GDM1 (cell line): ENCODE measurements around the gene TESMIN.

Source experiments
- DNase-seq: peaks from one replicate; lab custom pipeline; 2025; lab: John Stamatoyannopoulos, UW

TESMIN gene, protein sequence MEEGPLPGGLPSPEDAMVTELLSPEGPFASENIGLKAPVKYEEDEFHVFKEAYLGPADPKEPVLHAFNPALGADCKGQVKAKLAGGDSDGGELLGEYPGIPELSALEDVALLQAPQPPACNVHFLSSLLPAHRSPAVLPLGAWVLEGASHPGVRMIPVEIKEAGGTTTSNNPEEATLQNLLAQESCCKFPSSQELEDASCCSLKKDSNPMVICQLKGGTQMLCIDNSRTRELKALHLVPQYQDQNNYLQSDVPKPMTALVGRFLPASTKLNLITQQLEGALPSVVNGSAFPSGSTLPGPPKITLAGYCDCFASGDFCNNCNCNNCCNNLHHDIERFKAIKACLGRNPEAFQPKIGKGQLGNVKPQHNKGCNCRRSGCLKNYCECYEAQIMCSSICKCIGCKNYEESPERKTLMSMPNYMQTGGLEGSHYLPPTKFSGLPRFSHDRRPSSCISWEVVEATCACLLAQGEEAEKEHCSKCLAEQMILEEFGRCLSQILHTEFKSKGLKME

DNA sequence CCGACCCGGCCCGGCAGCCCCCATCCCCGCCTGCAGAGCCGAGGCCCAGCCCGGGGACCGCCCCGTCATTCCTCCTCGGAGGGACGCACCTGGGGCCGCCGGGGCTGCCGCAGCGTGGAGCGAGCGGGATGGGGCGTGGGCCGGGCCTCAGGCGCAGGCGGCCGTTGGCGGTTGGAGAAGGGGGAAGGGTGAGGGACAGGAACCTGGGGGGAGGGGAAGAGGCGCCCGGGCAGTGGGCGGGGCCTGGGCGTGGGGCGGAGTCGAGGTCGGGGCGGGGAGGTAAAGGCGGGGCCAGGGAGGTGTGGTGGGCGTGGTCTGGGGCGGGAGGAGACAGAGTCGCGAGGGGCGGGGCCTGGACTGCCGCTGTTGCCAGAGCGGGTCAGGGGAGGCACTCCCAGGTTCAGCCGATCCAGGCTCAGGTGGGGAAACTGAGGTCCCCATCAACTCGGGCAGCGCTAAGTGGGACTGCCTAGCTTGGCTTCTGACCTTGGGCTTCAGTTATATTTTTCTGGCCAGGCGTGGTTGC, at the start of gene TESMIN:
TSS of gene TESMIN (minus strand) at position 190 of the 526 bp plus-strand sequence. CDS start 860 bp downstream, outside the sequence.
- peak; percentile 87 for DNase-seq

DNA sequence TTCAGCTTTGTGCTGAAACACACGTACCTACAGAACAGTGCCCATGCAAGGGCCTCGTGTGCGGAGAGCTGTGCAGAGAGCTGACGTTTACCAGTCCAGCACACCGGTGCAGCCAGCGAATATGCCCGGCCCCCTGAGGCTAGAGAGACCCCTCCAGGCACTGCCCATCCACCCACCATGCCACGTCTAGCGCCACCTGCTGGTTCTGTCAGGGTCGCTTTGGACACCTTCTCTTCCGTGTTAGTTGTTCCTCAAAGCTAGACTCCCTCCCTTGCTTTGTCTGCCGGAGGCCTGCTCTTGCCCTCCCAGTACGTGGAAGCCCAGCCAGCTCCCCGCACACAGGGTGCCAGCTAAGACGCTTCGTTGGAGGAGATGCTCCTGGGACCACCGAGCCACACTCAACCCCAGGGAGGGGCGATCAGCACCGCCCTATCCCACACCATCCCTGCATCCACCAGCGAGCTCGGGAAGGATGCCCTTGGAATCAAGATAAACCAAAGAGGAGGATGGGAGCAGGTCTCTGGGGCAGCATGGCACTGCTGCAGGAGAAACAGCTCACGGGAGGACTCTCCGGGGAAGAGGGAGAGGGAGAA, 47.0 kb upstream of the TESMIN start:
- DNase-seq = no peak

DNA sequence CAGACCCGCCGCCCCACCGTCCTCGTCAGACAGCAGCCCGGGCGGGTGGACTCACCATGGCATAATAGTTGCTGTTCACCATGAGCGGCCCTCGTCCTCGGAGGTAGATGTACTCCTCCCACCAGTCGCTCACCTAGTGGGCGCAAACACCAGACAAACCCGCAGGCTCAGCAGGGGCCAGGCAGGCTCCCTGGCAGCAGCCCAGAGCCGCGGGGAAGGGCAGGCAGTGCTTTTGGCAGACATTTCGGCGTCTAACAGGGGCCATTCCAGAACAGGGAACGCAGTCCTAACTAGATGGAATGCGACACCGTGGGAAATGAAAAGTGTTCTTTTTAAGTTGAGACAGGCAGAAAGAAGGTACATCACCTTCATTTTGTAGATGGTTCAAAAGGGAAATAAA, 45.5 kb upstream of the TESMIN start:
- no peak for DNase-seq

DNA sequence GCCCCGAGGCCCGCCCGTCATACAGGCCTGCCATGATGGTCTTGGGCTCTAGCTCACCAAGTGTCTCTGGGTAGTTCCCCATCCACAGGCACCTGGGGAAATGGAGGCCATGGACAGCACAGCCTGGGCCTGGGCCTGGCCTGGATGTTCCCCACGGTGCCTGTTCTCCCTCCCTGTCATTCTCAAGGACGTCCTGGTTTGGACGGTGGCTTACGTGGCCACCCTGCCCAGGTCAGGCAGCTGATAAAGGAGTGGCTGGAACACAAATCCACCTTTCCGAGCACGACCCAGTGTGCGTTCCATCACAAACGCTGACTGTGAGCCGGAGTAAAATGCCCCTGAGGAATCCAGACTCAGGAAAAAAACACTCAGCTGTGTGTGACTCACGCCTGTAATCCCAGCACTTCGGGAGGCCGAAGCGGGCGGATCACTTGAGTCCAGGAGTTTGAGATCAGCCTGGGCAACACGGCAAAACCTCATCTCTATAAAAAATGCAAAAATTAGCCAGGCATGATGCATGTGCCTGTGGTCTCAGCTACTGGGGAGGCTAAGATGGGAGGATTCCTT, 41.2 kb upstream of the TESMIN start:
- no peak for DNase-seq

DNA sequence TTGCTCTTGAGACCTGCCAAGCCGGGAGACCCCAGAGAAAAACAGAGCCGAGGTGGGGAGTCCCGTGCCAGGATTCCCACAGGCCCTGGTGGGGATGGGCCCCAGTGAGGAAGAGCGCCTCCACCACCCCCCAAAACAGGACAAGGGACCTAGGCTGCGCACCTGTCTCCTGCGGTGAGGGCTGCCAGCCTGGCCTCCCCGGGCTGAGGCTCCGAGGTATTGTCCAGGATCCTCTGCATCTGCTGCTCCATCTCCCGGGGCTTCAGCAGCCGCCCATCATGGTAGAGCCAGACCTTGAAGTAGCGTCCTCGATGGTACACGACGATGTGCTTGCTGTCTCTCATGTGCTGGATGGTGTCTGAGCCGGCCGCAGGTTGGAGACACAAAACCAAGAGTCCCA, 33.3 kb upstream of the TESMIN start:
- no peak for DNase-seq

DNA sequence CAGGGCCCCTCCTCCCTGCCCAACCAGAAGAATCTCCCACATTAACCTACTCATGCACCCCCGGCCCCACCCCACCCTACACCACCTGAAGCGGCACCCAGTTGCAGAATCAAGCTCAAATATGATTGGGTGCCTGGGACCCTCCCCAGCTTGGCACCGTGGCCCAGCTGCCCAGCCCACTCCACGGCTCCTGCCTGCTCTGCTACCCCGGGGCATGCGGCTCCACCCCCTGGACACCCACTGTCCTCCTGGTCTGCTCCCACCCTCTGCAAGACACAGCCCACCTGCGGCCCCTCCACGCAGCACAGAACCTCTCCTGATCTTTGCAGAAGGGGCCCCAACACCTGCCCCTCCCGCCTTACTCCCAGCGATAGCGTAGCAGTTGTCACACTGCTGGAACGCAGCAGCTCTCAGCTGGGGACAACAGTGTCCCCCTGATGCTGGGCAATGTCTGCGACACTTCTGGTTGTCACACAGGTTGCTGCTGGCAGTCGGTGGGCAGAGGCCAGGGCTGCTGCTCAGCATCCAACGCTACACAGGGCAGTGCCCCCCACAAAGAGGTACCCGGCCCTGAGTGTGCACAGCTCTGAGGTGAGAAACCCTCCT, 32.0 kb upstream of the TESMIN start:
- no peak for DNase-seq

DNA sequence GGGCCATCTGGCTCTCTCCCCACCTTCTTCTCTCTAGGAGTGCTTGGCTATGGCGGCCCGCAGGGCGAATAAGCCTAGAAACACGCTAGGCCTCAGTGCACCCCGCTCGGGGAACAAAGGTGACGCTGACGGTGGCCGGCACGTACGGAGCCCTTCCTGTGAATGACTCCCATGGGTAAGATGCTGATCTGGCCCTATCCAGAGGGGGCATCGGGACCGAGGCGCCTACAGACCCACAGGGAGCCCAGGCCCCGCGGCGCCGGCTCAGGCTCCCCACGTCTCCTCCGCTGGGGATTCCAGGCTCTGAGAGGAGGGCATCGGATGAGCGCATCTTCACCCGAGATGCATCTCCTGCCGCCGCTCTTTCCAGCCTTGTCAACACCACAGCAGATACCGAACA, 31.4 kb upstream of the TESMIN start:
- no peak for DNase-seq

DNA sequence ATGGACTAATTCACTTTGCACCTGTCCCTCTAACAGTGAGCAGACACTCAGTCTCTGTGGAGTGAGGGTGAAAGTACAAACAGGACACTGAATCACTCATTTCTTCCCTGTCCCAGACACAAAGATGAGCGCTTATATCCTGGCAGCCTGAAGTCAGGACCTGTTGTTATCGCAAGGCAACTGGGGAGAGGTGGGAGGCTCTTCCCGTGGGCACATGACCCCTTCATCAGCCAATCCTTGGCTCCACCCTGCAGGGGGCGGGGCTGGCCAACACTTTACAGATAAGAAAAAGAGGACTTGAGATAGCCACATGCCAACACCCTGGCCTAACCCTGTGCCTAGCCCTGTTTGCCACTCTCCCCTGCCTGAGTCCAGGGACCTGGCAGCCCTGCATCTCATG, 29.5 kb upstream of the TESMIN start:
- no peak for DNase-seq

DNA sequence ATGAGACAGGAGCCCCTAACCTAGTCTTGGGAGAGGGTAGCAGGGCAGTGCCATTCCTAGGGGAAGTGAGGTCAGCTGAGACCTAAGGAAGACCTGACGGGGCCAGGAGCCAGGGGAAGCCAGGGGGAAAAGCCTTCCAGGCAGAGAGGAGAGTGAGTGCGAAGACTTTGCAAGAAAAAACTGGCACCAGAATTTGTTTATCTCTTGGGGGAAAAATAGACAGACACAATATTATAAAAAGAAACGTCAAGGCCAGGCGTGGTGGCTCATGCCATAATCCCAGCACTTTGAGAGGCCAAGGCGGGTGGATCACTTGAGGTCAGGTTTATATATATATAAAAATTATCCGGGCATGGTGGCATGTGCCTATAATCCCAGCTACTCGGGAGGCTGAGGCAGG, 26.9 kb upstream of the TESMIN start:
- DNase-seq = no peak

DNA sequence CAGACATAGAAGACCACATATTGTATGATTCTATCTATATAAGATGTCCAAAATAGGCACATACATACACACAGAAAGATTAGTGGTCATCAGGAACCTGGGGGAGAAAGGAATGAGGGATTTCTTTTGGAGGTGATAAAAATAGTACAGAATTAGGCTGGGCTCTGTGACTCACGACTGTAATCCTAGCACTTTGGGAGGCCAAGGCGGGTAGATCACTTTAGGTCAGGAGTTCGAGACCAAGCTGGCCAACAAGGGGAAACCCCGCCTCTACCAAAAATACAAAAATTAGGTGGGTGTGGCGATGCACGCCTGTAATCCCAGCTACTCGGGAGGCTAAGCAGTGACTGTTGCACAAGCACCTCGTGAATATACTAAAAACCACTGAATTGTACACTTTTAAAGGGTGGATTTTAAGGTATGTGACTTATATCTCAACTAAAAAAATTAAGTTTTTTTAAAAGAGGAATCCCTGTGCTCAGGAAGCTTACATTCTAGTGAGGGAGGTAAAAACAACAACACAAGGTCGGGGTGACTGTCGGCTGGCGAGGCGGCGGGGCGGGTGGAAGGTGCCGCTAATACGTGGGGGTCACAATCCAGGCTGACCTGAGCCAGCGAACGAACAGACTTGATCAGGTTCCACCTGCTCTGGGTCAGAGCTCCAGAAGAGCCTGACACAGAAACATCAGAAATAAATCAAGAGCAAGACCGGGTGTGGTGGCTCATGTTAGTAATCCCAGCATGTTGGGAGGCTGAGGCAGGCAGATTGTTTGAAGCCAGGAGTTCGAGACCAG, 25.3 kb upstream of the TESMIN start:
- no peak for DNase-seq

DNA sequence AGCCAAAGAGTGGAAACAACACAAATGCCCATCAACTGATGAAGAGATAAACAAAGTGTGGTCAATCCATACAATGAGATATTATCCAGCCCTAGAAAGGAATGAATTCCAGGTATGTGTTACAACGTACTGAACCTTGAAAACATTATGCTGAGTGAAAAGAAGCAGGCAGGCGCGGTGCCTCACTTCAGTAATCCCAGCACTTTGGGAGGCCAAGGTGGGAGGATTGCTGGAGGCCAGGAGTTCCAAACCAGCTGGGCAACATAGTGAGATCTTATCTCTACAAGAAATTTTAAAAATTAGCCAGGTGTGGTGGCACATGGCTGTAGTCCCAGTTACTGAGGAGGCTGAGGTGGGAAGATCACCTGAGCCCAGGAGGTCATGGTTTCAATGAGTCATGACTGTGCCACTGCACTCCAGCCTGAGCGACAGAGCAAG, 24.6 kb upstream of the TESMIN start:
- DNase-seq = no peak

DNA sequence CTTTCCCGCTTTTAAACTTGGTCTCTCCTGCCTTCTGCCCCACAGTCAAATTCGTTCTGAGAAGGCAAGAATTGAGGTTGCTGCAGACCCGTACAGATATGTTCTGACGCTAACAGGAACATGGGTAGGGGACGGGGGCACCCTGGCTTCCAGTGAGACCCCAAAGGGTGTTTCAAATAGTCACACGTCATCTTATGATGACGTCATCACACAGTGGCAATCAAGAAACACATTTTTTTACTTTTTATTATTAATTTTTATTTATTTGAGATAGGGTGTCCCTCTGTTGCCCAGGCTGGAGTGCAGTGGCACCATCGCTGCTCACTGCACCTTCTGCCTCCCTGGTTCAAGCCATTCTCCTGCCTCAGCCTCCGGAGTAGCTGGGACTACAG, 22.9 kb upstream of the TESMIN start:
- DNase-seq = no peak

DNA sequence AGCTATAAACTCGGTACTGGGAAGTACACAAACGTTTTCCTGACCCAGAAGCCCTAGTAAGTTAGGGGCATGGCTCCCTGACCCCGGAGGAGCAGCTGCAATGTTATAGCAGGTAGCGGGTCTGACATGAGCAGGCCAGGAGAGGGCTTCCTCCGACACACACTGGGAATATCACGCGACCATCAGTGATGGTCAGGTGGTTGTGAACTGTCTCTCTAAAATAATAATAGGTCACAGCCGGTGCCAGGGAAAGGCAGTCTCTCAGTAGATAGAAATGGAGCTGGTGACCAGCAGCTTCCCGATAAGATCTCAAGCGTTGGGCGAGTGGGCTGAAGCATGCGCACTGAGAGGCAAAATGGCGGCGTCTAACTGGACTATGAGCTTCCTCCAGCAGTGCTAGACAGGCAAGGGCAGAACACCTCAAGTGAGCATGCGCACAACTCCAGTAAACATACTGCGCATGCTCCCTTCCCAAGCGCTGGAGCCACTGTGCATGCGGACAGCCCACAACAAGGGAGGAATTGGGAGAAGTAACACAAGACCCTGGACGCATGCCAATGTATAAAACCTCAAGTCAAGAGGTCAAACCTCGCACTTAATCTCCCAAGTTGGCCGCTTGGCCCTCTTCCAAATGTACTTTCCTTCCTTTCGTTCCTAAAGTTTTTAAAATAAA, 22.3 kb upstream of the TESMIN start:
- no peak for DNase-seq

DNA sequence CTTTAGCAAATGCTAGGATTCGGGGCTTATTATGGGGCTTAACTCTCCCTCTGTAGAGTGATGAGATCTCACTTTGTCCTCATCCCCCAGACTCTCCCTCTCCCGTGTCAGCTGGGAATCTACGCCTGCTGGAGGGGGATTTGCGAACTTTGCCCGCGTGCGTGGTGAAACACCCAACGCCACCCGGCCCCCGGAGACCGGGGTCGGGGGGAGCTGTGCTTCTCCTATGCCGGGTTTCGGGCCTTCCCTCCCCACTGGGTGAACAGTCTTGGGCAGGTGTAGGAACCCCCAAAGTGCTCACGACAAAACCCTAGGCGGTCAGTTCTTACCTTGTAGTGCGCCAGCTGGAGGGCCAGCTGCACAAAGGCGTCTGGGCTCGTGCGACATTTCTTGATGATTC, 21.6 kb upstream of the TESMIN start:
- no peak for DNase-seq

DNA sequence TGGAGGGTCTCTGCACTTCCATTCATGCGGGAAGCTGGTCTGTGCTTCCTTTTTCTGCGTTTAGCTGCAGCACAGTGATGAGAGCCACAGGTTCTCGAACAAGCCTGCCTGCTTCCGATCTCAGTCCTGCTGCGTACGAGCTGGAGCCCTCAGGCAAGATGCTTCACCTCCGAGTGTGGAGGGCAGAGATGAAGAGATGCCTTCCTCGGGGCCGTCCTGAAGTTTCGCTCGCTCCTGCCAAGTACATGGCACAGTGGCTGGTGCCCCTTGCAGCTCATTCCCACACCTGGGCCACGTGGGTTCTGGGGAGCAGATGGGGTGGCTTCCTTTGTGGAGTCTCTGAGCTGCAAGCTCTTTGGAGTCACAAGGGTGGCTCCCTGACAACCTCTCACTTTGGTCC, 19.5 kb upstream of the TESMIN start:
- DNase-seq = no peak

DNA sequence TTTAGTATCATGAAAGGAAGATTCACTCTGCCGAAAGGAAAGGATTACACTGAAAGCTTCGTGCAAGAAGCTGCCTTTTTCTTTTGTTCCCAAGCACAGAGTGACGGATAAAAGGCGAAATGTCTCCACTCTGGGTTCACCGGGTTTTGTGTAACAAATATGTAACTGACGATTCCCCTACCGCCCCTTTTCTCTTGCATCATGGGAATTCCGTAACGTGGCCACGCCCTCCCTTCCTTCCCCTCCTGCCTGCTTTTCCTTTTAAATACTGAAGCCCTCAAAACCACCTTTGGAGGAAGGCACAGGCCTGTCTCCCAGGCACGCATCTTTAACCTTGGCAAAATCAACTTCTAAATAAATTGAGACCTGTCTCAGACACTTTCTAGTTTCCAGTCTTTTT, 16.4 kb upstream of the TESMIN start:
- no peak for DNase-seq

DNA sequence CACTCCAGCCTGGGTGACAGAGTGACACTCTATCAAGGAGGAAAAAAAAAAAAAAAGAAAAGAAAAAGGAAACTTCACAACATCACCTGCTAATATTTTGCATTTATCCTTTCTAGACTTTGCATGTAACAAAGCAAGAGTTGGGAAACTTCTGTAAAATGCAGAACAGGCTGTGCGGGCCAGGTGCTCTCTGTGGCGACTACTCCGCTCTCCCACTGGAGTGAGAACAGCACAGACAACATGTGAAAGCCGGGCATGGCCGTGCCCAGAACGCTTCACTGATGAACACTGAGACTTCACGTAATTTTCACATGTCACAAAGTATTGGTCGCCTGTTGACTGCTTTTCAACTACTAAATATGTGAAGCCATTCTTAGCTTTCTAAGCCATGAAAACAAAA, 15.5 kb upstream of the TESMIN start:
- no peak for DNase-seq

DNA sequence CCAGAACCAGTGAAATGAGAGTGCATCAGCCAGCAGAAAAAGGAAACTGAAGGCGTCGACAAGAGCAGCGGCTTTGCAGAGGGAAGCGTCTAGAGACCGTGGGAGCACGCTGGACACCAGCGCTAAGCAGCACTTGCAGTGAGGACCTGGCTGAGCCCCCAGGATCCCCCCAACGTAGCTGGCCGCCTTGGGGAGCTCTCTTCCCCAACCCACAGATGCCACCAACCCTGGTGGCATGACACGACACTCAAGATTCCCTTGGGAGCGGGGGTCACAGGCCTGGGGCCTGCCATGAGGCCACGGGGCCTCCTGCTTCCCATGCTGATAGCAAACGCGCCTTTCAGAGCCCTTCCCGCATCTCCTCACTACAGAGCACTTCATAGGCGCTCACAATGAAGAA, 13.4 kb upstream of the TESMIN start:
- no peak for DNase-seq

DNA sequence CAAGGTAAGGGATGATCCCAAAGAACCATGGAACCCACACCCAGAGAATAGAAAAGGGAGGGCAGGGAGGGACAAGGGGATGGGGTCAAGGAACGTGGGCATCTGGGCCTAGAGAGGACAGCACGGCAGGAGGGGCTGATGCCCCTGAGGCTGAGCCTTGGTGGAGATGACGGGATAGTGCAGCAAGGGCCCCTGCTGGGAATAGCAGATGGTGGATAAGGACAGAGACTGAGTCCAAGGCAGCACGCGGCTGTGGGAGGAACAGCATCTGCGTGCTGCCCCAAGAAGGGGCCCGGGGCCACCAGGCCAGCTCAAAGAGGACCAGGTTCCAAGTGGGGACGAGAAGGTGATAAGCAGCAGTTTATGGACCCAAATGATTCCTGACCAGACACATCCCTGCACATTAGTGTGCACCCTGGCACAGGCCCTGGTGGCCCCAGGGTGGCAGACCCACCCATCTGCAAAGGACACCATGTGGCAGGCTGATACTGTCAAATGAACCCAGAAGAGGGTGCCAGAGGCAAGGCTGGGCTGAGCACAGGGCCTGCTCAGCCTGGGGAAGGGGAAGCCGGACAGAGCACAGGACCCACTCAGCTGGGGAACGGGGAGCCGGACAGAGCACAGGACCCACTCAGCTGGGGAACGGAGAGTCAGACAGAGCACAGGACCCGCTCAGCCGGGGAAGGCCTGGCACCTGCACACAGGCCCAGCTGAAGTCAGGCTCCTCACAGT, 12.8 kb upstream of the TESMIN start:
- no peak for DNase-seq

DNA sequence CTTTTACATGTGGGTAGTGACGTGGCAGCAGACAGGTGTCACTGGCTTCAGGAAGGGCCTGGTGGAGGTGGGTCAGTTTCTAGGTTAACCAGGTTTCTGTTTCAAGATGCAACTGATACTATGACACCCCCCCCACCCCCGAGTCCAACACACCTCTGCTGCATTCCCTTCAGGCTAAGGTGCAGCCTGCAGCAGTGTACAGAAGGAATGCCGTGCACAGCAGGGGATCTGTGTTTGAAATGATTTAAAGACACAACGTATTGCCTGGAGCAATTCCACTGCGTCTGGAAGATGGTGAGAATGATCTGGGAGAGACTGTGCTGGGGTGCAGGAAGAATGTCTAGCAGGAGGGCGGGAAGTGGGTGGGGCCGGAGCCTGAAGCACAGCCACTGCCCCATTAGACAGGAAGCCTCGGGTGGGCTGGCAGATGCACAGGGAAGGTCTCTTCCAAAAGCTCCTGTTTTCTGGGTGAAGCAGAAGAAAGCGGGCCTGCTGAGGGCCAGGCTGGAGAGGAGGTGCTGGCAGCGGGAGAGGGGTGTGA, 11.9 kb upstream of the TESMIN start:
- DNase-seq = no peak
